HG03175 (cell line): Measurements from ENCODE around the gene TP53.

ENCODE experiments used
- ATAC-seq: cut with Tn5 transposase; IDR thresholded peaks from one replicate; pipeline ENCODE4 v1.9.1; 2021; ENCODE audit warnings: mild to moderate bottlenecking, moderate library complexity; ENCODE audit not compliant: unreplicated experiment

The TP53 gene

GRCh38 chr17:7707446-7707845 is 20.2 kb upstream of the TP53 start:
- no peak for ATAC-seq

- no peak for ATAC-seq
These were observed 19.5 kb upstream of the TP53 start for GRCh38 chr17:7706631-7707354.

GRCh38 chr17:7705269-7706255 is 18.3 kb upstream of the TP53 start:
- no peak for ATAC-seq

GRCh38 chr17:7704601-7705268 is 17.4 kb upstream of the TP53 start, which contains the start of gene EFNB3:
TSS of gene EFNB3 (plus strand) at chr17:7705202. CDS start at chr17:7705599, 397 bp downstream.
- ATAC-seq: no peak

GRCh38 chr17:7703584-7704479 is 16.5 kb upstream of the TP53 start:
- no peak for ATAC-seq

- no peak for ATAC-seq
These were observed 15.5 kb upstream of the TP53 start for GRCh38 chr17:7702776-7703175.

GRCh38 chr17:7701681-7702080 is 14.4 kb upstream of the TP53 start:
- no peak for ATAC-seq

GRCh38 chr17:7700510-7700909 is 13.2 kb upstream of the TP53 start:
- ATAC-seq: no peak

GRCh38 chr17:7697828-7698588 is 10.7 kb upstream of the TP53 start:
- no peak for ATAC-seq

GRCh38 chr17:7695586-7695985 is 8.3 kb upstream of the TP53 start:
- no peak for ATAC-seq

GRCh38 chr17:7688808-7689316 is 1.6 kb upstream of the TP53 start:
- no peak for ATAC-seq

- peak; percentile 72 for ATAC-seq
These were observed 868 bp upstream of the TP53 start, which contains the start of gene WRAP53 for GRCh38 chr17:7687908-7688807. TSS of gene WRAP53 (plus strand) at chr17:7688477. CDS start at chr17:7688649, 172 bp downstream.

GRCh38 chr17:7686222-7687071 is 843 bp downstream of the TP53 start:
- peak; percentile 50 for ATAC-seq

- peak; percentile 58 for ATAC-seq
These were observed 1.6 kb downstream of the TP53 start for GRCh38 chr17:7685533-7686221.

- ATAC-seq: no peak
These were observed 2.3 kb downstream of the TP53 start for GRCh38 chr17:7684851-7685532.
